Testis (tissue), 3 donors: Measurements from ENCODE around the gene CACNB2. TPM values are rescaled to one million over a fixed set of nuclear protein-coding genes. Genes with fewer than 3 reads are reported as not detected.

ENCODE experiments used
- DNase-seq: peaks from one replicate; pipeline ENCODE4 v3.0.0-alpha.2; 2019
- H3K27ac ChIP-seq, 2 donors: fragments of 200-600 bp; sonication (generic); one replicate each; pipeline ENCODE4 v1.5.1; 2019
- H3K27me3 ChIP-seq: fragments of 200-600 bp; sonication (generic); one replicate; pipeline ENCODE4 v1.5.1; 2019
- H3K36me3 ChIP-seq: fragments of 200-600 bp; sonication (generic); one replicate; pipeline ENCODE4 v1.5.1; 2017; ENCODE audit warnings: low read depth; ENCODE audit errors: missing control alignments
- H3K4me1 ChIP-seq: fragments of 200-600 bp; sonication (generic); one replicate; pipeline ENCODE4 v1.5.1; 2019
- H3K4me3 ChIP-seq, 2 donors: fragments of 200-600 bp; sonication (generic); one replicate each; pipeline ENCODE4 v1.5.1; 2017 to 2019
- H3K9me3 ChIP-seq: fragments of 200-600 bp; sonication (generic); one replicate; pipeline ENCODE4 v1.5.1; 2017
- POLR2A ChIP-seq: fragments of 450-650 bp; IDR thresholded peaks from one replicate; pipeline ENCODE4 v1.6.1; 2017; ENCODE audit warnings: antibody characterized with exemption, mild to moderate bottlenecking, moderate library complexity
- WGBS, 2 donors: methylation state at CpG; one replicate each; pipeline ENCODE4 v1.1.5; 2018; 5-methylcytosine and 5-hydroxymethylcytosine counted together
- intact Hi-C: fragments of 100-400 bp; cut with DNase I; formaldehyde crosslinking; loops from one replicate; pipeline ENCODE4 v1.15.1; 2023; ENCODE audit warnings: low total_unique reads
- polyA plus RNA-seq: library from polyadenylated mRNA; stranded (reverse); fragments of 350-450 nt; fragmentation: Illumina TruSeq; extraction: RNeasy Lipid Tissue Mini Kit (QIAGEN cat#74804); gene quantifications from one replicate; pipeline ENCODE4 v1.2.3, GENCODE V29; 2014; ENCODE audit warnings: low read depth, low replicate concordance; ENCODE audit not compliant: insufficient read depth
- total RNA-seq, 2 donors: library from RNA; depleted of rRNA; stranded (reverse); fragments of >200 nt; gene quantifications; one replicate each; pipeline ENCODE4 v1.2.3, GENCODE V29; 2016
- TF ChIP-seq, protein P1 (sequence below), 3 experiments: fragments of 450-650 bp in 2 of 3; fragments of 200-600 bp in 1 of 3; sonication (generic) in 1 of 3; IDR thresholded peaks; one replicate each; pipeline ENCODE4 v1.5.1; 2016 to 2019; ENCODE audit warnings: antibody characterized with exemption in 3 of 3, mild to moderate bottlenecking in 2 of 3, moderate library complexity in 1 of 3

Gene CACNB2
- total and polyA plus RNA-seq, 3 donors from 2014 or later, result 1.3 to 4.8 (median 1.4) TPM

GRCh38 chr10:18514537-18514936, 374.3 kb downstream of the CACNB2 start:
- Histone ChIP-seq H3K4me1 (no peaks in the 10 kb centered on the region), H3K4me3 (no peak overlapping the region), H3K27ac (no peak overlapping the region), H3K36me3 (no peaks in the 10 kb centered on the region), H3K9me3 (no peaks in the 10 kb centered on the region), H3K27me3 (no peaks in the 10 kb centered on the region)
- intact Hi-C loops, result no loop called here
- DNase-seq, result no peak
- TF ChIP-seq POLR2A, result no peak
- TF ChIP-seq, protein P1, sequence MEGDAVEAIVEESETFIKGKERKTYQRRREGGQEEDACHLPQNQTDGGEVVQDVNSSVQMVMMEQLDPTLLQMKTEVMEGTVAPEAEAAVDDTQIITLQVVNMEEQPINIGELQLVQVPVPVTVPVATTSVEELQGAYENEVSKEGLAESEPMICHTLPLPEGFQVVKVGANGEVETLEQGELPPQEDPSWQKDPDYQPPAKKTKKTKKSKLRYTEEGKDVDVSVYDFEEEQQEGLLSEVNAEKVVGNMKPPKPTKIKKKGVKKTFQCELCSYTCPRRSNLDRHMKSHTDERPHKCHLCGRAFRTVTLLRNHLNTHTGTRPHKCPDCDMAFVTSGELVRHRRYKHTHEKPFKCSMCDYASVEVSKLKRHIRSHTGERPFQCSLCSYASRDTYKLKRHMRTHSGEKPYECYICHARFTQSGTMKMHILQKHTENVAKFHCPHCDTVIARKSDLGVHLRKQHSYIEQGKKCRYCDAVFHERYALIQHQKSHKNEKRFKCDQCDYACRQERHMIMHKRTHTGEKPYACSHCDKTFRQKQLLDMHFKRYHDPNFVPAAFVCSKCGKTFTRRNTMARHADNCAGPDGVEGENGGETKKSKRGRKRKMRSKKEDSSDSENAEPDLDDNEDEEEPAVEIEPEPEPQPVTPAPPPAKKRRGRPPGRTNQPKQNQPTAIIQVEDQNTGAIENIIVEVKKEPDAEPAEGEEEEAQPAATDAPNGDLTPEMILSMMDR (IDR thresholded peaks at IDR 0.05), result no peak

GRCh38 chr10:18516851-18517250, 376.6 kb downstream of the CACNB2 start:
- Histone ChIP-seq H3K4me1 (no peaks in the 10 kb centered on the region), H3K9me3 (no peaks in the 10 kb centered on the region), H3K27me3 (no peaks in the 10 kb centered on the region), H3K27ac (no peak overlapping the region), H3K4me3 (no peak overlapping the region), H3K36me3 (no peaks in the 10 kb centered on the region)
- no peak for DNase-seq
- TF ChIP-seq, protein P1 (IDR thresholded peaks at IDR 0.05), result no peak
- no peak for TF ChIP-seq POLR2A
- intact Hi-C loops, result no loop called here
- 88 to 91% methylated on average over 3 of the region's 3 CpGs for WGBS, 2 donors

GRCh38 chr10:18523025-18523424, 382.8 kb downstream of the CACNB2 start:
- no peaks in the 10 kb centered on the region for H3K9me3 ChIP-seq
- no peak overlapping the region for H3K27ac ChIP-seq
- H3K4me1 ChIP-seq, result no peaks in the 10 kb centered on the region
- H3K27me3 ChIP-seq, result no peaks in the 10 kb centered on the region
- no peak for DNase-seq
- H3K36me3 ChIP-seq, result no peaks in the 10 kb centered on the region
- intact Hi-C loops, result no loop called here
- TF ChIP-seq POLR2A, result no peak
- TF ChIP-seq, protein P1 (IDR thresholded peaks at IDR 0.05), result no peak
- H3K4me3 ChIP-seq, result no peak overlapping the region
- 69 to 72% methylated on average over 1 of the region's 1 CpG for WGBS, 2 donors

GRCh38 chr10:18523858-18524257, 383.6 kb downstream of the CACNB2 start:
- 75 to 85% methylated on average over 2 of the region's 2 CpGs for WGBS, 2 donors
- Histone ChIP-seq H3K9me3 (no peaks in the 10 kb centered on the region), H3K4me1 (no peaks in the 10 kb centered on the region), H3K27me3 (no peaks in the 10 kb centered on the region), H3K27ac (no peak overlapping the region), H3K36me3 (no peaks in the 10 kb centered on the region), H3K4me3 (no peak overlapping the region)
- no peak for DNase-seq
- TF ChIP-seq, protein P1 (IDR thresholded peaks at IDR 0.05), result no peak
- TF ChIP-seq POLR2A, result no peak
- intact Hi-C loops, result no loop called here

DNA sequence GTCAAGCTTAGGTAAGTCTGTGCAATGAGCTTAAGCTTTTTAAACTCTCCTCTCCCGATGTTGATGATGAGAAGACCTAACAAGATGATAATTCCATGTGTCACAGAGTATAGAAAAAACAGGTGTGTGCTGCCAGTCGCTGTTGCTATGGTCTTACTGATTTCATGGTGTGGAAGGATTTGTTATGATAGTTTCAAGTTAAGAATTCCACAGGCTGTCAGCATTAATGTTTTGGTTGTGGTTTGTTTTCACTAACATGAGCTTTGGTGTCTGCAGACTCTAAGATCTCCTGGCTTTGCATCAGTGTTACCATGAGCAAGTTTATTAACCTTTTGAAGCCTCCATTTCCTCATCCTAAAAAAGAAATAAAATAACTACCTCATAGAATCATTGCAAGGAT, 387.5 kb downstream of the CACNB2 start:
- WGBS, 2 donors, result 81 to 86% methylated on average over 2 of the region's 2 CpGs
- intact Hi-C loops, result no loop called here
- no peaks in the 10 kb centered on the region for H3K9me3 ChIP-seq
- no peaks in the 10 kb centered on the region for H3K36me3 ChIP-seq
- DNase-seq, result no peak
- H3K27ac ChIP-seq, result no peak overlapping the region
- H3K27me3 ChIP-seq, result no peaks in the 10 kb centered on the region
- TF ChIP-seq POLR2A, result no peak
- TF ChIP-seq, protein P1 (IDR thresholded peaks at IDR 0.05), result no peak
- H3K4me1 ChIP-seq, result no peaks in the 10 kb centered on the region
- no peak overlapping the region for H3K4me3 ChIP-seq
